IMR-90 (cell line): Measurements from ENCODE around the gene FAM24A. TPM values are rescaled to one million over a fixed set of nuclear protein-coding genes. Genes with fewer than 3 reads are reported as not detected.
A peak's percentile ranks its signal among the peaks of the same experiment; 100 is the strongest.

Experiments
- ATAC-seq: fragments of 200-7000 bp; cut with Tn5 transposase; 2 replicates; pipeline ENCODE4 v1.9.1; 2020; ENCODE audit warnings: low read depth, mild to moderate bottlenecking, moderate library complexity
- BruUV-seq: library from RNA; stranded (reverse); fragments of 400-500 nt; replicated peaks from 2 replicates; lab custom pipeline; 2021; lab: Mats Ljungman, UMichigan
- CTCF ChIA-PET: fragments of 300-600 bp; formaldehyde crosslinking; extraction: SDS; loops from one replicate; lab custom pipeline; 2021; ENCODE audit warnings: antibody characterized with exemption; lab: Yijun Ruan, JAX
- POLR2A ChIA-PET: fragments of 300-600 bp; sonication (Branson Sonifier 250); formaldehyde crosslinking; loops from one replicate; lab custom pipeline; 2022; ENCODE audit warnings: antibody characterized with exemption; ENCODE audit not compliant: unreplicated experiment; lab: Charles Lee
- DNase-seq: peaks from one replicate; pipeline ENCODE4 v3.0.0; 2013
- H2AFZ ChIP-seq: replicated peaks from 2 replicates; pipeline ENCODE3; 2013; ENCODE audit warnings: low read length, mild to moderate bottlenecking; ENCODE audit not compliant: poor library complexity
- H2AK5ac ChIP-seq: 2 replicates; pipeline ENCODE4 v1.6.1; 2013; ENCODE audit warnings: low read depth, low read length, inconsistent platforms
- H2AK9ac ChIP-seq: replicated peaks from 2 replicates; pipeline ENCODE3; 2013; ENCODE audit warnings: mild to moderate bottlenecking, low read depth, low read length, moderate library complexity; ENCODE audit not compliant: poor library complexity
- H2BK120ac ChIP-seq: 2 replicates; pipeline ENCODE4 v1.6.1; 2013; ENCODE audit warnings: low read depth, low read length, inconsistent platforms
- H2BK15ac ChIP-seq: 3 replicates; pipeline ENCODE4 v1.6.1; 2013; ENCODE audit warnings: low read depth, low read length, inconsistent platforms
- H2BK20ac ChIP-seq: 2 replicates; pipeline ENCODE4 v1.6.1; 2013; ENCODE audit warnings: low read depth, mild to moderate bottlenecking, inconsistent platforms, low read length, moderate library complexity
- H2BK5ac ChIP-seq: 2 replicates; pipeline ENCODE4 v1.6.1; 2013; ENCODE audit warnings: mild to moderate bottlenecking, low read depth, low read length, inconsistent platforms; ENCODE audit not compliant: poor library complexity, severe bottlenecking
- H3K14ac ChIP-seq: replicated peaks from 2 replicates; pipeline ENCODE4 v1.6.1; 2013; ENCODE audit warnings: low read depth, low read length, inconsistent platforms
- H3K18ac ChIP-seq: 2 replicates; pipeline ENCODE4 v1.6.1; 2013; ENCODE audit warnings: low read depth, low read length, control low read depth
- H3K23ac ChIP-seq: 2 replicates; pipeline ENCODE4 v1.6.1; 2013; ENCODE audit warnings: low read depth, low read length, inconsistent platforms
- H3K27ac ChIP-seq: 2 replicates; pipeline ENCODE4 v1.5.1; 2013; ENCODE audit warnings: mild to moderate bottlenecking, control low read depth, low read length; ENCODE audit not compliant: insufficient read depth
- H3K27me3 ChIP-seq: 2 replicates; pipeline ENCODE4 v1.6.1; 2013; ENCODE audit warnings: low read length; ENCODE audit not compliant: control insufficient read depth, insufficient read depth
- H3K36me3 ChIP-seq: 2 replicates; pipeline ENCODE4 v1.6.1; 2013; ENCODE audit warnings: low read length, mixed read lengths; ENCODE audit not compliant: control insufficient read depth, insufficient read depth
- H3K4ac ChIP-seq: 2 replicates; pipeline ENCODE4 v1.6.1; 2013; ENCODE audit warnings: low read depth, low read length, inconsistent platforms
- H3K4me1 ChIP-seq: 2 replicates; pipeline ENCODE4 v1.6.1; 2013; ENCODE audit warnings: low read length, mixed read lengths; ENCODE audit not compliant: control insufficient read depth, insufficient read depth
- H3K4me2 ChIP-seq: 2 replicates; pipeline ENCODE4 v1.6.1; 2013; ENCODE audit warnings: low read depth, mild to moderate bottlenecking, control low read depth, low read length, moderate library complexity
- H3K4me3 ChIP-seq: 2 replicates; pipeline ENCODE4 v1.5.1; 2013; ENCODE audit warnings: low read depth, mild to moderate bottlenecking, control low read depth, low read length, moderate library complexity; ENCODE audit not compliant: insufficient read depth
- H3K56ac ChIP-seq: 2 replicates; pipeline ENCODE4 v1.6.1; 2013; ENCODE audit warnings: low read length, inconsistent platforms; ENCODE audit not compliant: insufficient read depth; ENCODE audit errors: extremely low read depth
- H3K79me1 ChIP-seq, 2 experiments: 2 replicates each; pipeline ENCODE4 v1.6.1; 2013; ENCODE audit warnings: low read length in 2 of 2, inconsistent platforms in 1 of 2, low read depth in 1 of 2
- H3K9ac ChIP-seq: 2 replicates; pipeline ENCODE4 v1.6.1; 2013; ENCODE audit warnings: low read depth, low read length, control low read depth
- H3K9me1 ChIP-seq: 2 replicates; pipeline ENCODE4 v1.6.1; 2013; ENCODE audit warnings: low read length, inconsistent platforms; ENCODE audit not compliant: insufficient read depth
- H3K9me3 ChIP-seq: 2 replicates; pipeline ENCODE4 v1.6.1; 2013; ENCODE audit warnings: low read length; ENCODE audit not compliant: control insufficient read depth, insufficient read depth
- H4K20me1 ChIP-seq: 2 replicates; pipeline ENCODE4 v1.6.1; 2013; ENCODE audit warnings: low read length, inconsistent platforms; ENCODE audit not compliant: insufficient read depth
- H4K5ac ChIP-seq: 2 replicates; pipeline ENCODE4 v1.6.1; 2013; ENCODE audit warnings: mild to moderate bottlenecking, low read depth, low read length, control low read depth
- H4K8ac ChIP-seq, 2 experiments: 2 replicates each; pipeline ENCODE4 v1.6.1; 2013; ENCODE audit warnings: low read depth in 2 of 2, low read length in 2 of 2, control low read depth in 1 of 2, inconsistent platforms in 1 of 2
- H4K91ac ChIP-seq: 2 replicates; pipeline ENCODE4 v1.6.1; 2013; ENCODE audit warnings: low read depth, low read length, inconsistent platforms; ENCODE audit not compliant: insufficient read depth
- BHLHE40 ChIP-seq: fragments of 150-350 bp; IDR thresholded peaks from 2 replicates; pipeline ENCODE4 v1.6.1; 2016; ENCODE audit warnings: mild to moderate bottlenecking, low read depth, low read length
- FOS ChIP-seq: fragments of 150-350 bp; IDR thresholded peaks from 2 replicates; pipeline ENCODE4 v1.6.1; 2016; ENCODE audit warnings: low read depth, low read length
- WGBS, 2 experiments: methylation state at CpG; one replicate each; pipeline versions ENCODE4 v1.1.5 to v1.1.7; 2013; ENCODE audit warnings: missing lambda C conversion rate in 2 of 2; ENCODE audit not compliant: insufficient read length in 1 of 2; ENCODE audit errors: extremely low coverage in 2 of 2; 5-methylcytosine and 5-hydroxymethylcytosine counted together
- dilution Hi-C: fragments of 300-500 bp; cut with HindIII; formaldehyde crosslinking; loops from one replicate; pipeline ENCODE4 v1.14.3; 2018; ENCODE audit warnings: low sequenced_read_pairs; ENCODE audit not compliant: unreplicated experiment
- in situ Hi-C: fragments of 300-500 bp; cut with MboI; formaldehyde crosslinking; loops from 3 replicates; pipeline ENCODE4 v1.14.3; 2019; ENCODE audit warnings: low sequenced_read_pairs, inconsistent platforms, mixed read lengths
- intact Hi-C: fragments of 100-400 bp; cut with micrococcal nuclease; formaldehyde crosslinking; loops from 2 replicates; pipeline ENCODE4 v1.10.0; 2022
- polyA plus RNA-seq, 3 experiments: library from polyadenylated mRNA; depleted of rRNA; stranded (reverse); fragments of >200 nt; gene quantifications; 2 replicates each; pipeline ENCODE4 v1.2.3, GENCODE V29; 2012; ENCODE audit warnings: low replicate concordance in 1 of 3
- total RNA-seq: library from RNA; depleted of rRNA; stranded (reverse); fragments of >200 nt; gene quantifications from 2 replicates; pipeline ENCODE4 v1.2.3, GENCODE V29; 2012

The FAM24A gene
- total and polyA plus RNA-seq, 2 of the 4 experiments (the other 2 are of a cell fraction): not detected

DNA sequence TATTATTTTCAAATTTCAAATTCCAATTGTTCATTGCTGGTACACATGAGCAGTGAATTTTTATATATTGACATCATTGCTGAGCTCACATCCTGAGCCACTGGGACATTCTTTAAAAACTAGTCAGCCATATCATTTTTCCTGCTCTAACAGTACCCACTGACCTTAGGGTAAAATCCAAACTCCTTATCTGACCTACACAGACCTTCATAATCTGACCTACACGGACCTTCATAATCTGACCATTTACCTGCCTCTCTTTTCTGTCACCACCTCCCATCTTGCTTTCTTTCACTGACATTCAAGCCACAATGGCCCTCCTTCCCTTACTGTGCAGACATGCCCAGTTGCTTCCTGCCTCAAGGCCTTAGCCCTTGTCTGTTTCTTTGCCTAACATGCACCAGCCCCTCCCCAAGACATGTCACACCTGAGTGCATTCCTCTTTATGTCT is 48.7 kb upstream of the FAM24A start:
- ATAC-seq: peak; percentile 74
- DNase-seq: peak; percentile 77
- CTCF ChIA-PET: no interaction called here

More for the DNA sequence above, 48.7 kb upstream of the FAM24A start:
- Histone ChIP-seq H3K4ac (peak overlapping the region; percentile 100), H4K5ac (peak overlapping the region; percentile 43), H2BK15ac (peak overlapping the region; percentile 81; the same call in 2 of the 3 replicates), H2BK20ac (peak overlapping the region; percentile 99), H3K56ac (peak overlapping the region; percentile 48; the same call in 1 of the 2 replicates), H2AK9ac (peak overlapping the region; percentile 74), H4K20me1 (no peaks in the 10 kb centered on the region), H3K9me1 (peaks cover 8% of the 10 kb centered on the region), H2AK5ac (peak overlapping the region; percentile 94), H3K36me3 (no peaks in the 10 kb centered on the region), H2AFZ (peak overlapping the region; percentile 81), H2BK120ac (peak overlapping the region; percentile 100), H3K79me1 (peaks cover 15 to 30% of the 10 kb centered on the region in 2 experiments), H3K4me3 (no peak overlapping the region), H4K91ac (peak overlapping the region; percentile 93), H3K9ac (no peak overlapping the region; the same call in 1 of the 2 replicates), H3K18ac (peak overlapping the region; percentile 73), H3K27me3 (no peaks in the 10 kb centered on the region), H3K9me3 (no peaks in the 10 kb centered on the region), H2BK5ac (peak overlapping the region; percentile 100), H3K14ac (peak overlapping the region; percentile 97), H4K8ac (peak overlapping the region; percentile 45 to 92; a peak in 3 of 4 replicates), H3K27ac (peak overlapping the region; percentile 81), H3K23ac (peak overlapping the region; percentile 98), H3K4me1 (peaks cover 15% of the 10 kb centered on the region), H3K4me2 (peak overlapping the region; percentile 17)
- in situ Hi-C loops (loop anchor here (25.0 kb wide), 2 partner anchors 301 to 699 kb away; partner anchors contain the start of gene BUB3), dilution Hi-C loops (no loop called here), intact Hi-C loops (loop anchor here (2.0 to 5.0 kb wide), 2 partner anchors 17 to 76 kb away; partner anchors contain the start of gene FAM24B)
- 0% methylated on average over 1 of the region's 1 CpG; no CpG with 5 or more reads in 1 of the 2 experiments for WGBS, 2 experiments
- no peak for TF ChIP-seq BHLHE40
- peak; percentile 11; the same call in 1 of the 2 replicates for TF ChIP-seq FOS
- no TSS peak for BruUV-seq
- POLR2A ChIA-PET: no interaction called here
